AG09319 (cell line): Measurements from ENCODE around the gene OMP.

Source experiments
- DNase-seq: peaks from one replicate; pipeline ENCODE4 v3.0.0-alpha.2; 2010; ENCODE audit warnings: low read depth; ENCODE audit errors: extremely low read depth
- TF ChIP-seq, protein P1 (sequence below): IDR thresholded peaks from 2 replicates; pipeline ENCODE4 v1.5.1; 2011; ENCODE audit warnings: low read depth, mild to moderate bottlenecking, inconsistent platforms, low read length, moderate library complexity

Gene OMP

DNA sequence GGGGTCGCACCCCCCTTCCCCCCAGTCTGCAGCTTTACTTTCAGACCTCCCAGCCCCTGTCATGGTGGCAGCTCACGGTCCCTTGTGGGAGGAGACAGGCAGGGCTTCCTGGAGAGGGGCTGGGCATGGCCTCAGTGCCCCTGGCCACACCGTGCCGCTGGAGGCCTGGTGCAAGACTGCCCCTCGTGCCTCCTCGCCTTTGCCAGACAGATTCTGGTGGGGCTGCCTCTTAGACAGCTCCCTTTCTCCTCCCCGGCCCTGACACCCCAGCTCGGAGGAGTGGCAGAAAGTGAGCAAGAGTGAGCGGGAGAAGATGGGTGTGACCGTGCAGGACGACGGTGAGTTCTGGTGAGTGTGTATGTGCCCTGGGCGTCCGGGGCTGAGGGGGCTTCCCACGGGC, 13.3 kb downstream of the OMP start:
- DNase-seq = no peak
- TF ChIP-seq, protein P1, sequence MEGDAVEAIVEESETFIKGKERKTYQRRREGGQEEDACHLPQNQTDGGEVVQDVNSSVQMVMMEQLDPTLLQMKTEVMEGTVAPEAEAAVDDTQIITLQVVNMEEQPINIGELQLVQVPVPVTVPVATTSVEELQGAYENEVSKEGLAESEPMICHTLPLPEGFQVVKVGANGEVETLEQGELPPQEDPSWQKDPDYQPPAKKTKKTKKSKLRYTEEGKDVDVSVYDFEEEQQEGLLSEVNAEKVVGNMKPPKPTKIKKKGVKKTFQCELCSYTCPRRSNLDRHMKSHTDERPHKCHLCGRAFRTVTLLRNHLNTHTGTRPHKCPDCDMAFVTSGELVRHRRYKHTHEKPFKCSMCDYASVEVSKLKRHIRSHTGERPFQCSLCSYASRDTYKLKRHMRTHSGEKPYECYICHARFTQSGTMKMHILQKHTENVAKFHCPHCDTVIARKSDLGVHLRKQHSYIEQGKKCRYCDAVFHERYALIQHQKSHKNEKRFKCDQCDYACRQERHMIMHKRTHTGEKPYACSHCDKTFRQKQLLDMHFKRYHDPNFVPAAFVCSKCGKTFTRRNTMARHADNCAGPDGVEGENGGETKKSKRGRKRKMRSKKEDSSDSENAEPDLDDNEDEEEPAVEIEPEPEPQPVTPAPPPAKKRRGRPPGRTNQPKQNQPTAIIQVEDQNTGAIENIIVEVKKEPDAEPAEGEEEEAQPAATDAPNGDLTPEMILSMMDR = no peak

DNA sequence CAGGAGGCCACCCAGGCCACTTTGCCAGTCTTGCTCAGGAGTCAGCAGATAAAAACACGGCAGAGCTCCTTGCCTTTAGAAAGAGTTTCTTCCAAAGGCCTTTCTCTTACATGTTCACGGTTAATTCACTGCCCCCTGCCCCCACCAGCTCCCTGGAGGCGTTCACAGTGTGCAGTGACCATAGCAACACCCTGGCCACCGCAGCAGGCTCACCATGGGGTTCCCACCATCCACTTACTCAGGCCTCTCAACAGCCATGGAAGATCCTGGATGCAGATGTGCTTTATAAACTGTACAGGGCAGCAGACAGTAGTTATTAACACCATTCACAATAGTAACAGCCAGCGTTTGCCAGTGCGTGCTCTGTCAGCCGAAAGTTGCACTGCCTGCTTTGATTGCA, 14.9 kb downstream of the OMP start:
- TF ChIP-seq, protein P1 = no peak
- DNase-seq = no peak

DNA sequence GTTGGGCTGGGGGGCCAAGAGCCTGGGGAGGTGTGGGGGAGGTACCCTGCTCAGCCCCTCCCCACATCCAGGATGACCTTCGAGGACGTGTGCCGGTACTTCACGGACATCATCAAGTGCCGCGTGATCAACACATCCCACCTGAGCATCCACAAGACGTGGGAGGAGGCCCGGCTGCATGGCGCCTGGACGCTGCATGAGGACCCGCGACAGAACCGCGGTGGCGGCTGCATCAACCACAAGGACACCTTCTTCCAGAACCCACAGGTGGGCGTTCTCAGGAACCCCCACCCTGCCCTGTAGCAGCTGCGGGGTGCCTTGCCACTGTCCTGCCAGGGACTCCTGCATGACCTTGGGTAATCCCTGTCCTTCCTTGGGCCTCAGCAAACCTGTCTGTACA, 15.4 kb downstream of the OMP start:
- TF ChIP-seq, protein P1 = no peak
- DNase-seq = no peak

DNA sequence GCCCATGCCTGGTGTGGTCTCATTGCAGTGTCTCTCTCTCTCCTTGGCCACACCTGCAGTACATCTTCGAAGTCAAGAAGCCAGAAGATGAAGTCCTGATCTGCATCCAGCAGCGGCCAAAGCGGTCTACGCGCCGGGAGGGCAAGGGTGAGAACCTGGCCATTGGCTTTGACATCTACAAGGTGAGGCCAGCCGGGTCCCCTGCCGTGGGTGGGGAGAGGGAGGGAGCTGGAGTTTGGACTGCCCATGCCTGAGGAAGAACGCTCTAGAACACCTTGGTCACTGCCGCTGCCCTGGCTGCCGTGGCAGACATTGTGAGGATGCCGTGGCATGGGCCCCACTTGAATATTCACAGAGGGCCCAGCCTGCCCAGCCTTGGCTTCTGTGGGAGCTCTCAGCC, 16.3 kb downstream of the OMP start:
- TF ChIP-seq, protein P1 = no peak
- no peak for DNase-seq

DNA sequence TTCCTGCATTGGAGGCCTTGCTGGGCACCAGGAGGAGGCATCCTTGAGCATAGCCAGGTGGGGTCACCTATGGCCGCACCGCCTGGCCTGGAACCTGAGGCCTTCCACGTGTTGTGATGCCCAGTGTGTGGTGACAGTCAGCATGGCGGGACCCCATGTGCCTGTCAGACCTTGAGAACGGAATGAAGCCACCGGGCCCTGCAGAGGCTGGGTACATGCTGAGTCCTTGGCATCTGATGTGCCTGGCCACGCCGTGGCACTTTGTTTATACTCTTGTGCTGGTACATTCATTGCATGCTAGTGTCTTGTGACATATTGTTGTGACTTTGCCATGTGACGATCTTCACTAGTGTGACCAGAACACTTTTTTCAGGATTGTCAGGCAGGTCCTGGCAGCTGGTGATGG, 16.9 kb downstream of the OMP start:
- TF ChIP-seq, protein P1 = no peak
- no peak for DNase-seq

DNA sequence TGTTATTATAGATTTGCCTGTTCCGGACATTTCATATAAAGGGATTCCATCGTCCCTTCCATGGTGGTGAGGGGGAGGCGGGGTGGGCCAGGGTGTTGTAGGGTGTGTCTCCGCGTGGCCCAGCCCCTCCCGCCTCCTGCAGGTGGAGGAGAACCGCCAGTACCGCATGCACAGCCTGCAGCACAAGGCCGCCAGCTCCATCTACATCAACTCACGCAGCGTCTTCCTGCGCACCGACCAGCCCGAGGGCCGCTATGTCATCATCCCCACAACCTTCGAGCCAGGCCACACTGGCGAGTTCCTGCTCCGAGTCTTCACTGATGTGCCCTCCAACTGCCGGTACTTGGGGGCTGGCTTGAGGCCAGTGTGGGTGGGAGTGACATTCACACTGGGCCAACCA, 17.9 kb downstream of the OMP start:
- TF ChIP-seq, protein P1 = no peak
- no peak for DNase-seq

DNA sequence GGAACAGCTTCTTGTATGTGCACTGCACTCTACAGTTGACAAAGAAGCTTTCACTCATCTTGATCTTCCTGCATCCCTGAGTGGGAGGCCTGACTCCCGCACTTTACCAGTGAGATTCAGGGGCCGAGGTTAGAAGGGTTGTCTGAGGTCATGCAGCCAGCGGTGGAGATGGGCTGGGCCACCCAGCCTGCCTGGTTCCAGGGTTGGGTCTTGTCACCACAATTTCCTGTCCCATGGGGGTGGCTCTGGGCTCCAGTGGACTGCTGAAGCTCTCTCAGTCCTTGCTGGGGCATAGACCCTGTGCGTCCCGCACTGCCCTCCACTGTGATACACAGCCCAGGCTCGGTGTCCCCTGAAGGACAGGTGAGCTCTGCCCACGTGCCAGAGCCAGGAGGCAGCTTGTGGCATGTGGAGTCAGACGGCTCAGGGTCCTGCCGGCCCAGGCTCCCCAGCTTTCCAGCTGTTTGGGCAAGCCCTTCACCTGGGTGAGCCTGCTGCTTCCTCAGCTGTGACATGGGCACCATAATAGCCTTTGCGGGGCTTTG, 18.5 kb downstream of the OMP start:
- TF ChIP-seq, protein P1 = no peak

More for the DNA sequence above, 18.5 kb downstream of the OMP start:
- no peak for DNase-seq
